Right lobe of liver (tissue), 4 donors: ENCODE data around the gene RABGAP1.

Experiments
- POLR2A ChIP-seq: fragments of 450-650 bp; IDR thresholded peaks from one replicate; pipeline ENCODE4 v1.6.1; 2017; ENCODE audit warnings: antibody characterized with exemption, mild to moderate bottlenecking
- TF ChIP-seq, protein P1 (sequence below), 4 donors: fragments of 200-600 bp in 3 of 4; fragments of 450-650 bp in 1 of 4; IDR thresholded peaks; one replicate each; pipeline versions ENCODE4 v1.5.1 to v1.8.0; 2016 to 2022; ENCODE audit warnings: antibody characterized with exemption in 4 of 4, mild to moderate bottlenecking in 2 of 4
- donor health status: DM: no; HTN: no; CAD: no.
- donor health status: DM: no; HTN: no; CAD: no.
- donor health status: DM: no; HTN: yes; CAD: no.

GRCh38 chr9:123049589-123050222 is 108.9 kb downstream of the RABGAP1 start:
- TF ChIP-seq, protein P1, sequence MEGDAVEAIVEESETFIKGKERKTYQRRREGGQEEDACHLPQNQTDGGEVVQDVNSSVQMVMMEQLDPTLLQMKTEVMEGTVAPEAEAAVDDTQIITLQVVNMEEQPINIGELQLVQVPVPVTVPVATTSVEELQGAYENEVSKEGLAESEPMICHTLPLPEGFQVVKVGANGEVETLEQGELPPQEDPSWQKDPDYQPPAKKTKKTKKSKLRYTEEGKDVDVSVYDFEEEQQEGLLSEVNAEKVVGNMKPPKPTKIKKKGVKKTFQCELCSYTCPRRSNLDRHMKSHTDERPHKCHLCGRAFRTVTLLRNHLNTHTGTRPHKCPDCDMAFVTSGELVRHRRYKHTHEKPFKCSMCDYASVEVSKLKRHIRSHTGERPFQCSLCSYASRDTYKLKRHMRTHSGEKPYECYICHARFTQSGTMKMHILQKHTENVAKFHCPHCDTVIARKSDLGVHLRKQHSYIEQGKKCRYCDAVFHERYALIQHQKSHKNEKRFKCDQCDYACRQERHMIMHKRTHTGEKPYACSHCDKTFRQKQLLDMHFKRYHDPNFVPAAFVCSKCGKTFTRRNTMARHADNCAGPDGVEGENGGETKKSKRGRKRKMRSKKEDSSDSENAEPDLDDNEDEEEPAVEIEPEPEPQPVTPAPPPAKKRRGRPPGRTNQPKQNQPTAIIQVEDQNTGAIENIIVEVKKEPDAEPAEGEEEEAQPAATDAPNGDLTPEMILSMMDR (IDR thresholded peaks at IDR 0.05) = no peak
- no peak for TF ChIP-seq POLR2A
